ENCODE results near the gene TYW1.
"Not testable (repeated sequence)": the region's sequence is repeated elsewhere in the genome, so short reads cannot be mapped to it uniquely, and the experiment has no call there.

GRCh38 chr7:67213038-67213437 is 216.4 kb downstream of the TYW1 start:
- not testable (repeated sequence) for TF ChIP-seq SP1 (IDR thresholded peaks at IDR 0.05); TARDBP (IDR thresholded peaks at IDR 0.05); SUZ12 (IDR thresholded peaks at IDR 0.05); ELF4 (IDR thresholded peaks at IDR 0.05); PKNOX1 (IDR thresholded peaks at IDR 0.05); NFRKB (IDR thresholded peaks at IDR 0.05); FOXM1 (IDR thresholded peaks at IDR 0.05; ENCODE audit: borderline replicate concordance); L3MBTL2 (conservative IDR thresholded peaks at IDR 0.05); FOXA1 (IDR thresholded peaks at IDR 0.05); ARNT (IDR thresholded peaks at IDR 0.05); LEF1 (IDR thresholded peaks at IDR 0.05; ENCODE audit: borderline replicate concordance); BHLHE40 (IDR thresholded peaks at IDR 0.05; ENCODE audit: borderline replicate concordance)
